Karpas-422 (cell line): ENCODE data around the gene ZFAND4. TPM values are rescaled to one million over a fixed set of nuclear protein-coding genes. Genes with fewer than 3 reads are reported as not detected.
"Not testable (repeated sequence)": the region's sequence is repeated elsewhere in the genome, so short reads cannot be mapped to it uniquely, and the experiment has no call there.

Experiments
- DNase-seq: peaks from one replicate; pipeline ENCODE4 v3.0.0-alpha.2; 2015
- H2AFZ ChIP-seq: fragments of 200-600 bp; sonication (generic); 2 replicates; pipeline ENCODE4 v1.6.1; 2014; ENCODE audit warnings: antibody characterized with exemption, low read length, mixed read lengths
- H3K27ac ChIP-seq: fragments of 200-600 bp; sonication (generic); 2 replicates; pipeline ENCODE4 v1.5.1; 2014; ENCODE audit warnings: mild to moderate bottlenecking, low read length, moderate library complexity
- H3K27me3 ChIP-seq: fragments of 200-600 bp; sonication (generic); 2 replicates; pipeline ENCODE4 v1.6.1; 2014; ENCODE audit warnings: low read length, mixed read lengths
- H3K36me3 ChIP-seq: fragments of 200-600 bp; sonication (generic); 2 replicates; pipeline ENCODE4 v1.6.1; 2014; ENCODE audit warnings: low read length, mixed read lengths; ENCODE audit not compliant: insufficient read depth
- H3K4me1 ChIP-seq: fragments of 200-600 bp; sonication (generic); 2 replicates; pipeline ENCODE4 v1.6.1; 2014; ENCODE audit warnings: mild to moderate bottlenecking, low read length, mixed read lengths
- H3K4me2 ChIP-seq: fragments of 200-600 bp; sonication (generic); 2 replicates; pipeline ENCODE4 v1.6.1; 2014; ENCODE audit warnings: low read length, low read depth, mild to moderate bottlenecking; ENCODE audit not compliant: poor library complexity, severe bottlenecking
- H3K4me3 ChIP-seq: fragments of 200-600 bp; sonication (generic); 2 replicates; pipeline ENCODE4 v1.5.1; 2014; ENCODE audit warnings: mild to moderate bottlenecking, antibody characterized with exemption, low read length, mixed read lengths
- H3K79me2 ChIP-seq: fragments of 200-600 bp; sonication (generic); 2 replicates; pipeline ENCODE4 v1.6.1; 2014; ENCODE audit warnings: mild to moderate bottlenecking, low read length, mixed read lengths
- H3K9ac ChIP-seq: fragments of 200-600 bp; sonication (generic); 2 replicates; pipeline ENCODE4 v1.6.0; 2014; ENCODE audit warnings: low read length
- H3K9me2 ChIP-seq: fragments of 200-600 bp; sonication (generic), shearing (Covaris generic); replicated peaks from 2 replicates; pipeline ENCODE4 v1.6.0; 2014; ENCODE audit warnings: mild to moderate bottlenecking, low read length, moderate library complexity; ENCODE audit not compliant: insufficient read depth
- H3K9me3 ChIP-seq: fragments of 300-700, 200-600 bp; sonication (generic); 2 replicates; pipeline ENCODE4 v1.6.1; 2014; ENCODE audit warnings: low read length, mixed read lengths
- H4K20me1 ChIP-seq: fragments of 200-600 bp; sonication (generic); 2 replicates; pipeline ENCODE4 v1.6.1; 2014; ENCODE audit warnings: mild to moderate bottlenecking, antibody characterized with exemption, low read length, low read depth; ENCODE audit not compliant: insufficient read depth
- total RNA-seq: library from RNA; depleted of rRNA; stranded (reverse); fragments of >200 nt; shearing (Covaris generic); gene quantifications from 2 replicates; pipeline ENCODE4 v1.2.3, GENCODE V29; 2014; ENCODE audit warnings: low replicate concordance; rRNA removed

The ZFAND4 gene
- 55.0 and 61.3 TPM in 2 replicates for total RNA-seq

DNA sequence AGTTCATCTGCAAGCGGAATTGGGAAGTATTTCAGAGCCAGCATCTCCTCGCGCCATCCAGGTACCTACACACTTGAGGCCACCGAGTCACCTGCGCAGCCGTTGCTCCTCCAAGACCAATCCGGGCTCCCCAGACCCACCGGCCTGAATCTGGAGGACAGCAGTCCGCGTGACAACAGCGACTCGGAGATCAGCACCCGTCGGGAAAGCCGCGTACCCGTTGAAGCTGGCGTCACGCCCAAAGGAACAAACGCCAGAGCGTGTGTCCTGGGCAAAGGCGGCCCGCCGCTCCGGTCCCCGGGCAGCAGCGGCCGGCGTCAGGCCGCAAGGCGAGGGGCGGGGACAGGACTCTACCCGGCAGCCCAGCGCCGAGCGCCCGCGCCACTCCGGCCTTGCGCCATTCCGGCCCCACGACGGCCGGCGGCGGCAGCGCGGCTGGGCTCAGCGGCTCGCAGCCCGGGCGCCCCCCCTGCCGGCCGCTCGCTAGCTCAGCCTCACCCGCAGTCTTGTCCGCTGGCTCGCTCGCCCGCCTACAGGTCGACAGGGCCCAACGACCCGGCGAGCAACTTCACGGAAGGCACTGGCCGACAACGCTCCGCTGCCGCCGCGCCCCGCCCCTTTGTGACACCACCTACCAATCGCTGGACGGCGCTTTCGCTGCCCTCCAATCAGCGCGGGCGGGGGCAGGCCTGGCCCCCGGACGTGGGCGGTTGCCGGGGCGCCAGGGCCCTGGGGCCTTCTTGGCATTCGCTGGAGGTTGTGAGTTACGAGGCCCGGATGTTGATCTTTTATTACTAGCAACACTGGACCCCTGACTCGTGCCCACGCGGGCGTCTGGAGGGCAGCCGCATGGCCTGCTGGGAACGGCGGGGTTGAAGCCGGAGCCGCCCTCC is at the start of gene ZFAND4:
ZFAND4 (minus strand) TSS at position 592 of the 893 bp plus-strand sequence. CDS start 9,047 bp downstream, outside the sequence.
- Histone ChIP-seq H3K9me3 (no peaks in the 10 kb centered on the region), H2AFZ (peak within 1 kb of the TSS; percentile 81; the same call in 1 of the 2 replicates), H3K36me3 (peaks cover 6% of the 10 kb centered on the region; the same call in 1 of the 2 replicates), H3K4me2 (peak within 1 kb of the TSS; percentile 77), H3K27ac (peak within 1 kb of the TSS; percentile 76), H3K4me3 (peak within 1 kb of the TSS; percentile 68), H3K79me2 (peaks cover 47% of the 10 kb centered on the region), H3K9me2 (no peaks in the 10 kb centered on the region), H3K9ac (peak within 1 kb of the TSS; percentile 87), H3K4me1 (peaks cover 30% of the 10 kb centered on the region), H3K27me3 (no peaks in the 10 kb centered on the region), H4K20me1 (no peaks in the 10 kb centered on the region)
- peak; percentile 99 for DNase-seq

DNA sequence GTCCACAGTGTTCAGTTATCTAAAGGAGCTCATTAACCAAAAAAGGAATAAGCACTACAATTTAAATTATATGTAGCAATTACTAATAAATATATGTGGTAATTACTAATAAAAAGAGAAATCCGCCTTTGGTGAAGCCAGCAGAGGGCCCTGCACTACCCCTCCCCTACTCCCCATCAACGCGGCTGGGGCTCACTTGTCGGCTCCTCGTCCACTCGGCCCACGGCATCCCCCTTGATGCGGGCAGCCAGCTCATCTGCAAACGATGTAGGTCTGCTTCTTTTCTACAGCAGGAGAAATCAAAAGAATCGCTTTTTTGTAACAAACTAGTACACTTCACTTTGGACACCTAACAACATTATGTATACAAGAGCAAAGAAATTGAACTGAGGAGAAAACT is 48.9 kb upstream of the ZFAND4 start:
- H3K9ac ChIP-seq, H3K9me3 ChIP-seq, H3K4me1 ChIP-seq, H3K27ac ChIP-seq, H3K36me3 ChIP-seq, H3K79me2 ChIP-seq, H3K4me3 ChIP-seq, H4K20me1 ChIP-seq, H3K4me2 ChIP-seq, H3K27me3 ChIP-seq, H2AFZ ChIP-seq, H3K9me2 ChIP-seq, DNase-seq: not testable (repeated sequence)

GRCh38 chr10:45717642-45718041 is 45.1 kb upstream of the ZFAND4 start:
- H3K9me2 ChIP-seq, H3K4me3 ChIP-seq, H3K27me3 ChIP-seq, H3K4me2 ChIP-seq, H2AFZ ChIP-seq, H3K4me1 ChIP-seq, H3K27ac ChIP-seq, DNase-seq, H3K9me3 ChIP-seq, H3K9ac ChIP-seq, H4K20me1 ChIP-seq, H3K36me3 ChIP-seq, H3K79me2 ChIP-seq: not testable (repeated sequence)

- H3K4me2 ChIP-seq = not testable (repeated sequence)
Measured at GRCh38 chr10:45717053-45717452, 44.5 kb upstream of the ZFAND4 start.

GRCh38 chr10:45711223-45711622 is 38.7 kb upstream of the ZFAND4 start:
- not testable (repeated sequence) for H4K20me1 ChIP-seq, DNase-seq, H3K79me2 ChIP-seq, H3K4me3 ChIP-seq, H2AFZ ChIP-seq, H3K9me2 ChIP-seq, H3K9me3 ChIP-seq, H3K36me3 ChIP-seq, H3K27ac ChIP-seq, H3K4me2 ChIP-seq, H3K9ac ChIP-seq, H3K27me3 ChIP-seq, H3K4me1 ChIP-seq

More at GRCh38 chr10:45717053-45717452, 44.5 kb upstream of the ZFAND4 start:
- H3K36me3 ChIP-seq, H3K4me3 ChIP-seq, H3K9me3 ChIP-seq, H3K9ac ChIP-seq, H3K27me3 ChIP-seq, H3K27ac ChIP-seq, H3K4me1 ChIP-seq, H3K79me2 ChIP-seq, H4K20me1 ChIP-seq, DNase-seq, H2AFZ ChIP-seq, H3K9me2 ChIP-seq: not testable (repeated sequence)

DNA sequence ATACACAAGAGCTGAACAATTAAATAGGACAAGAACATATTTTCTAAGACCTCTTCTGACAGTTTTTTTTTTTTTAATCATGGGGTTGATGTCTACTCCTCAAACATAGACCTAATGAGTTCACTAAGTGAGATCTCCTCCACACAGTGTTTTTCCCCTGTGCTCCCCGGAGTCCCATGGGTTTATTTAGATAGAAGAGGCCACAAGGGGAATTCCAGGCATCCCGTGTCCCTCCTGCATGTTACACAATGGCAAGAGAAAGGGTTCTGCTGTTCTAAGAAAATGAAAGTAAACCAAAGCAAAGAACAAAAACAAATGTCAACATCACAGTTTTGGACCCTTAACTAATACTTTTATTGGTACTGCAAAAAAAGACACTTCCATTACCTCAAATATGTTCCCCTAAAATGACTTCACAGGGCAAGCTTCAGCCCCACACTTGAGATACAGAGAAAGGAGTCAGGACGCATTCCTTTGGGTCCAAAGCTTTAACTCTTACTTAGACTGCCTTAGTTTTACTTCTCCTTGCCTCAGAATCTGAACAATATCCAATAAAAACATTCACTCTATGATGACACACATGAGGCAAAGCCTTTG is 37.7 kb upstream of the ZFAND4 start:
- H3K4me2 ChIP-seq, H3K27me3 ChIP-seq, H3K4me3 ChIP-seq, H3K79me2 ChIP-seq, H3K27ac ChIP-seq, DNase-seq, H3K36me3 ChIP-seq, H4K20me1 ChIP-seq, H3K9ac ChIP-seq, H3K4me1 ChIP-seq, H2AFZ ChIP-seq, H3K9me2 ChIP-seq, H3K9me3 ChIP-seq: not testable (repeated sequence)

DNA sequence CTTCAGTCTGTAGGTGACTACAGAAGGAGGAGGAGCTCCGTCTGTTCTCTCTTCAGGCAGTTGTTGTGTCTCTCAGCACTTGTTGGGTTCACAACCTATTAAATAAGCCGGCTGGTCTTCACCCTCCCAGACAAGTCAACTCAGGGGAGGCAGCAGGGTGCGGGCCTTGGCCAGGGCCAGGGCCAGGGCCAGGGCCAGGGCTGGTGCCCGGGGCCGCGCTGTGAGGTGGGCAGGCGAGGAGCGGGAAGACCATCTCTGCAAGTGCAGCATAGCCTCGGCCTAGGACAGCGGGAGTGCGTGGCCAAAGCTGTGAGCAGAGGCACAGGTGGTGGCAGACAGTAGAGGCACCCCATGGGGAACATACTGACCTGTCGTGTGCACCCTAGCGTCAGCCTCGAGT is 5.9 kb upstream of the ZFAND4 start:
- not testable (repeated sequence) for H2AFZ ChIP-seq, H3K9ac ChIP-seq, H3K4me3 ChIP-seq, H3K79me2 ChIP-seq, DNase-seq, H3K36me3 ChIP-seq, H3K4me1 ChIP-seq, H3K27me3 ChIP-seq, H3K9me2 ChIP-seq, H3K27ac ChIP-seq, H3K9me3 ChIP-seq, H4K20me1 ChIP-seq, H3K4me2 ChIP-seq

- Histone ChIP-seq H3K79me2 (peaks cover 18% of the 10 kb centered on the region), H3K9me3 (no peaks in the 10 kb centered on the region), H2AFZ (no peak overlapping the region), H3K27me3 (no peaks in the 10 kb centered on the region), H3K36me3 (no peaks in the 10 kb centered on the region), H3K4me2 (no peak overlapping the region), H3K4me1 (peaks cover 5% of the 10 kb centered on the region), H4K20me1 (no peaks in the 10 kb centered on the region), H3K27ac (no peak overlapping the region), H3K4me3 (no peak overlapping the region), H3K9me2 (no peaks in the 10 kb centered on the region), H3K9ac (no peak overlapping the region)
- DNase-seq = no peak
Measured at GRCh38 chr10:45675388-45675787, 2.8 kb upstream of the ZFAND4 start.
